Tibial artery (tissue), 4 donors: Measurements from ENCODE around the gene DOCK1.

Experiments
- DNase-seq, 2 donors: peaks; one replicate each; pipeline ENCODE4 v3.0.0-alpha.2; 2019
- H3K27ac ChIP-seq, 2 donors: fragments of 200-600 bp; sonication (generic) in 1 of 2; 1 replicate in 1 of 2; 2 replicates in 1 of 2; pipeline ENCODE4 v1.5.1; 2018 to 2019; ENCODE audit warnings: mild to moderate bottlenecking in 1 of 2
- H3K27me3 ChIP-seq, 2 donors: fragments of 200-600 bp; sonication (generic) in 1 of 2; one replicate each; pipeline versions ENCODE4 v1.5.1 to v1.6.0; 2016 to 2019
- H3K36me3 ChIP-seq, 3 donors: fragments of 200-600 bp; sonication (generic) in 2 of 3; one replicate each; pipeline ENCODE4 v1.5.1; 2016 to 2019; ENCODE audit warnings: mild to moderate bottlenecking in 2 of 3
- H3K4me1 ChIP-seq, 4 donors: fragments of 200-600 bp; sonication (generic) in 2 of 4; 1 replicate in 3 of 4; 2 replicates in 1 of 4; pipeline ENCODE4 v1.5.1; 2016 to 2019
- H3K4me3 ChIP-seq, 2 donors: fragments of 200-600 bp; sonication (generic) in 1 of 2; 1 replicate in 1 of 2; 2 replicates in 1 of 2; pipeline ENCODE4 v1.5.1; 2018 to 2019; ENCODE audit warnings: mild to moderate bottlenecking in 2 of 2
- H3K9me3 ChIP-seq, 3 donors: fragments of 200-600 bp; sonication (generic) in 1 of 3; one replicate each; pipeline ENCODE4 v1.5.1; 2016 to 2019
- CTCF ChIP-seq, 2 experiments: fragments of 200-600 bp in 1 of 2; fragments of 450-650 bp in 1 of 2; IDR thresholded peaks; one replicate each; pipeline ENCODE4 v1.5.1; 2017 to 2019; ENCODE audit warnings: antibody characterized with exemption in 2 of 2, mild to moderate bottlenecking in 1 of 2, moderate library complexity in 1 of 2
- intact Hi-C: fragments of 100-400 bp; cut with DNase I; formaldehyde crosslinking; loops from one replicate; pipeline ENCODE4 v1.15.0; 2023; ENCODE audit warnings: low total_unique reads

DOCK1 gene

GRCh38 chr10:127338399-127339110, 433.3 kb downstream of the DOCK1 start:
- Histone ChIP-seq H3K36me3 (peaks cover 3 to 8% (median 7%) of the 10 kb centered on the region in 3 donors), H3K9me3 (no peaks in the 10 kb centered on the region), H3K27me3 (no peaks in the 10 kb centered on the region), H3K4me1 (no peaks in the 10 kb centered on the region), H3K4me3 (no peak overlapping the region), H3K27ac (no peak overlapping the region)
- intact Hi-C loops: no loop called here
- no peak for DNase-seq
- TF ChIP-seq CTCF (IDR thresholded peaks at IDR 0.05): no peak

- no peak for DNase-seq
- intact Hi-C loops: no loop called here
Measured at GRCh38 chr10:127343821-127344220, 438.6 kb downstream of the DOCK1 start.

GRCh38 chr10:127344346-127344745, 439.1 kb downstream of the DOCK1 start:
- no peak for TF ChIP-seq CTCF (IDR thresholded peaks at IDR 0.05)
- H3K27ac ChIP-seq: no peak overlapping the region
- no peak for DNase-seq
- intact Hi-C loops: no loop called here
- H3K36me3 ChIP-seq: peaks cover 32 to 42% (median 41%) of the 10 kb centered on the region in 3 donors
- no peaks in the 10 kb centered on the region for H3K27me3 ChIP-seq
- H3K4me3 ChIP-seq: no peak overlapping the region
- H3K4me1 ChIP-seq: no peaks in the 10 kb centered on the region
- H3K9me3 ChIP-seq: no peaks in the 10 kb centered on the region

More at GRCh38 chr10:127343821-127344220, 438.6 kb downstream of the DOCK1 start:
- Histone ChIP-seq H3K4me1 (no peaks in the 10 kb centered on the region), H3K36me3 (peaks cover 32 to 42% (median 41%) of the 10 kb centered on the region in 3 donors), H3K9me3 (no peaks in the 10 kb centered on the region), H3K27ac (no peak overlapping the region), H3K27me3 (no peaks in the 10 kb centered on the region), H3K4me3 (no peak overlapping the region)
- TF ChIP-seq CTCF (IDR thresholded peaks at IDR 0.05): no peak

- Histone ChIP-seq H3K27ac (no peak overlapping the region), H3K9me3 (no peaks in the 10 kb centered on the region), H3K27me3 (no peaks in the 10 kb centered on the region), H3K4me1 (no peaks in the 10 kb centered on the region), H3K36me3 (peaks cover 32 to 42% (median 37%) of the 10 kb centered on the region in 3 donors), H3K4me3 (no peak overlapping the region)
- intact Hi-C loops: no loop called here
- TF ChIP-seq CTCF (IDR thresholded peaks at IDR 0.05): no peak
- DNase-seq: no peak
Measured at GRCh38 chr10:127345231-127345965, 440.2 kb downstream of the DOCK1 start.

- no peak for DNase-seq
- Histone ChIP-seq H3K4me3 (no peak overlapping the region), H3K9me3 (no peaks in the 10 kb centered on the region), H3K36me3 (peaks cover 32 to 42% (median 36%) of the 10 kb centered on the region in 3 donors), H3K27me3 (no peaks in the 10 kb centered on the region), H3K27ac (no peak overlapping the region), H3K4me1 (no peaks in the 10 kb centered on the region)
- intact Hi-C loops: no loop called here
- no peak for TF ChIP-seq CTCF (IDR thresholded peaks at IDR 0.05)
Measured at GRCh38 chr10:127346604-127347003, 441.4 kb downstream of the DOCK1 start.
